GM21576 (cell line): ENCODE results near the gene CEP41.

ENCODE experiments used
- ATAC-seq: cut with Tn5 transposase; IDR thresholded peaks from one replicate; pipeline ENCODE4 v1.9.1; 2021; ENCODE audit warnings: mild to moderate bottlenecking, moderate library complexity; ENCODE audit not compliant: unreplicated experiment

Gene CEP41

GRCh38 chr7:130356121-130356875 lies 84.5 kb downstream of the CEP41 start:
- no peak for ATAC-seq

- ATAC-seq = no peak
Measured at GRCh38 chr7:130353196-130353595, 87.6 kb downstream of the CEP41 start.

- ATAC-seq = no peak
Measured at GRCh38 chr7:130352194-130353074, 88.4 kb downstream of the CEP41 start.

- no peak for ATAC-seq
Measured at GRCh38 chr7:130351791-130352090, 89.1 kb downstream of the CEP41 start.

- ATAC-seq = no peak
Measured at GRCh38 chr7:130350945-130351790, 89.6 kb downstream of the CEP41 start.

GRCh38 chr7:130349911-130350782 lies 90.7 kb downstream of the CEP41 start:
- no peak for ATAC-seq

- ATAC-seq = no peak
Measured at GRCh38 chr7:130346941-130347340, 93.9 kb downstream of the CEP41 start.

- no peak for ATAC-seq
Measured at GRCh38 chr7:130346177-130346905, 94.5 kb downstream of the CEP41 start.

GRCh38 chr7:130345725-130346124 lies 95.1 kb downstream of the CEP41 start:
- ATAC-seq = no peak

- no peak for ATAC-seq
Measured at GRCh38 chr7:130345136-130345535, 95.7 kb downstream of the CEP41 start.

- ATAC-seq = no peak
Measured at GRCh38 chr7:130344271-130344866, 96.4 kb downstream of the CEP41 start, which contains the start of gene CPA5. CPA5 (plus strand) TSS chr7:130344816; CDS start chr7:130346486, 1,670 bp downstream.
